C1 segment of cervical spinal cord (tissue), 14 donors: ENCODE results near the gene USP51.
"Not testable (repeated sequence)": the region's sequence is repeated elsewhere in the genome, so short reads cannot be mapped to it uniquely, and the experiment has no call there.

Experiments used
- DNase-seq, 14 donors: peaks; one replicate each; lab custom pipeline; 2025; lab: John Stamatoyannopoulos, UW

USP51 gene

DNA sequence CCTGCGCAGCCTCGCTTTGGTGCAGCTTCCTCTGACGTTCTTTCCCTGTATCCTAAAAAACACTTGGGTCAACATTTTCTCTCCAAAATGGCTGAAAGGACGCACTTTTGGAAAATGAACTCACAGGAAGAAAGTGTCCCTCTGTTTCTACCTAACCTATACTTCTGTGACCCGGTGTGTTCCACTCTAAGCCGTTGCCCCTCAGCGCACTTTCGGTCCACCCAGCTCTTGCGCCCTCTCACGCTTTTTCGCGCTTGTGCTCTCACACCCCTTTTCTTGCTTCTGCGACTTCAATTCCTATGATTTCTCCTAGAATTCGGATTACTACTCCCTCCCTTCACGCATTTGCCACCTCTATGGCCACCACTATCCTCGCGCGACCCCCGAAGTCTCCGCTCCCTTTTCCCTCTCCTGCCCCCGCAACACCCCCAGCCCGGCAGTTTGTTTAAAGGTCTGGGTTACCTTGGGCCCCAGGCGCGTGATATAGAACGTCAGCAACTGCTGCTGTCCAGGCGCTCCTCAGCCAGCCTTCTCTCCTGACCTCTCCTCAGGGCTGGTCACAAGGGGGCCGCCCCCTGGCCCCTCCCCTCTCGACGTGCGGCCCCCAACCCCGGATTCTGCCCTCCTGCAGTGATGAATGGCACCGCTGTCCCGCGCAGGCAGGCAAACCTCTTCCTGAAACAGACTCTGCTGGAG is at the start of gene USP51:
Gene USP51, minus strand, starts transcription at position 535 of the 696 bp plus-strand sequence. CDS start 909 bp downstream, outside the sequence.
- DNase-seq = peak in 12 of 14 donors; percentile 24 to 72 (median 54)

GRCh38 chrX:55524487-55524886 is 34.8 kb upstream of the USP51 start:
- DNase-seq = no peak

DNA sequence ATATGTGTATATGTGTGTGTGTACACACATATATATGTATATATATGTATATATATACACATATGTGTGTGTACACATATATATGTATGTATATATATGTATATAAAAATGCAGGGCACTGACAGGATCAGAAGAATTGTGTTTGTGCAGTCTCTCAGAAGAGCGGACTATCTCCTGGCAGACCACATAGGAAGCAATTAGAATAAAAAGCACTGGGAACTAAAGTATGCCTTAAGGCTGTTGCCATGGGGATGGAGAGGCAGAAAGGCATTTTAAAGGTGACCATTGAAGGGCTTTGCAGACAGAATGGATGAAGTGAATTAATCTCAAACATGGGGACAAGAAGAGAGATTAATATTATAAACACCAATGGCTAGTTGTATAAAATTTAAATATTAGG is 33.7 kb upstream of the USP51 start:
- DNase-seq = no peak

DNA sequence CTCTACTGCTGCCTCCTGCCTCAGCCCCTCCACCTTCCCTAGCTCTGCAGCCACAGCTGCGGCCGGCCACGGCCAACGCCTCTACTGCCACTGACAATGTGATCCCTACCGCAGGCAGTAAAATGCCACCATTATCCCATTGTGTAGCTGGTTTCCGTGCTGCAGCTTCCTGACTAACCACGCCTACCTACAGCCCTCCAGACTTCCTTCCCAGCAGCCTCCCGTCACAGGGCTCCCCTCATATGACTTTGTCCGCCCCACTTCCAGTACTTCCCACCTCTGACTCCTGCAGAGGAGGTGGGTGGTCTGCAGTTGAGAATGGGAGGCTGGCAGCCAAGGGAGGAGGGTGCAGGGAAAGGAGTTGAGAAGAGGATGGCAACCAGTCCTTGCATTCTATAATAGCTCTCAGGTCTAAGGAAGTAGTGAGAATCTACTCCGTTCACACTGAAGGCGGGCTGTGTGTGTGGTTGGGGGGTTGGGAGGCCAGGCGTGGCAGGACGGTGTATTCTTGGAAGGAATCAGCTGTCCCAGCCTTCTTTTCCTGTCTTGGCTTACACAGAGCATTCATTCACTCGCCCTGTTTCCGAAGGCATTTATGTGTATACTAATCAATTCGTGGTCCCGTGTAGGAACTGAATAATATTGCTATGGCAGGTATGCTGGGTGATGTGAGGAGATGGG is 33.1 kb upstream of the USP51 start:
- DNase-seq = peak in 1 of 14 donors; percentile 22

DNA sequence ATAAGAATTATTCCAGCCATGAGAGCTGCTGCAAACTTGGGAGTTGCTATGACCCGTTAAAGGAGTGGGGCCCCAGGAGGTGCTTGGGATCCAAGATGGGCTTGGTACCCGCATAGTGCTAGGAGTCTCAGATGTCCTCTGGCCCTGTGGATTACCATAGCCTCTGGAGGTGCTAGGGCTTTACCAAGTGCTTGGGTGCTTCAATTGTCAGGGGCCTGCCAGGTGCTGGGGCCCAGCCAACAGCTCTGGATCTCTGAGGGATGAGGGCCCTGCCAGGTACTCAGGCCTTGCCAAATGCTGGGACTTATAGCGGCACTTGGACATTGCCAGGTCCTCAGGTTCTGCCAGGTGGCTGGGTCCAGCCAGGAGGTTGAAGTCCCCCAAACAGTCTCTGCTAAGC is 32.0 kb upstream of the USP51 start:
- DNase-seq = no peak

DNA sequence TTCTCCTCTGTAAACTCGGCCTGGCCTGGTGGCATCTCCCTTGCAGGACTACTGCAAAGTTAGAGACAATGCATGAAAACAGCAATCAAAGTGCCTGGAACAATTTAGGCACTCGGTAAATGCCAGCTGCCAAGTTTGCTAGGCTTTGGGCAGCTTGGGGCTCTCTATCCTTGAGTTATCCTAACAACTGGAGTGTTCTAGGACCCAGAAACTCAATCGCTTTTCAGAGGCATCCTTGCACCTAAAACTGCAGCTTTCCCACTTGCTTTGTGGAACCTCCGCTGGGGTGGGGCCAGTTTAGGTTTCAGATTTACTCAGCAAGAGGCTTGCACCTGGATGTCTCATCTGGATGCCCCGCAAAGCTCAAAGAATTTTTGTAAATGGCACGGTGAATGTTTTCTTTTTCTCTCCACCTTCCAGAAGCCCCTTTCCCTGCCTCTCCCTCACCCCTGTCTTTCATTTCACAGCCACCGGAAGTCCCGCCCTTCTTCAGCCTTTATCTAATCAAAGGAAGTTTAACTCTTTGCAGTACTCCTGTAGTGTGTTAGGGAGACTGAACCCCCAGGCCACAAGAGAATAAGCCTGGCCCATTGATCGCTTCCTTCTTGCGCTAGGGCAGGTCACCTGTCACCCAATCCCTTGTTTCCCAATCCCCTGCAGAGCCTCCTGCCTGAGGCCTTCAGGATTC is 27.3 kb upstream of the USP51 start:
- not testable (repeated sequence) for DNase-seq

DNA sequence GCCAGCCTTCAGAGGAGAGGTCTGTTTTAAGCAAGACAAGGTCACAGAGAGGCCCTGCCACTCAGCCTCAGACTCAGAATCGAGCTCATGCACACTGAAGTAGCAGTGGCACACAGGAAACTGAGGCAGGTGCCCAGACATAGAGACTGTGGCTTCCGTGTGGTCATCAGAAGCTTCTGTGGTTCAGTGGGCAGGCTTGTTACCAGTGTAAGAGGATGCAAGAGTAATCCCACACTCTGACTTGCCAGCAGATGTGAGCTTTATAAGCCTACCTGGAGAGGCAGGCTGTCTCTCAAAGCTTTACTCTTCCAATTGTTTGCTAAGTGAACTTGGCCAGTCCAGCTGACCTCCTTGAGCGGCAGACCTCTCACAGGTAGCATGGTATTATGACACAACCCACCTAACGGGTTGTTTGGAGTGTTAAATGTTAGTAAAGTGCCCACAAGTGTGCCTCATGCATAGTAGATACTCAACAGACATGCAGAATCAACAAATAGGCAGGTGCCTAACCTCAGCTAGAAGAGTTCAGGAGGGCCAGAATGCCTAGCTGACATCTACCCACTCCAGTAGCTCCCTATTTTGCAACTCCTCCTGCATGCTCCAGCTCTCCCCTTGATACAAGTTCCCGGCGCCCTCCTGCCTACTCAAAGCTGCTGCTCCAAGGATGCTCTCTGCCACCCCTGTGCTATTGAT is 23.5 kb upstream of the USP51 start:
- not testable (repeated sequence) for DNase-seq

- not testable (repeated sequence) for DNase-seq
Measured at GRCh38 chrX:55508410-55509152, 18.9 kb upstream of the USP51 start.

- not testable (repeated sequence) for DNase-seq
Measured at GRCh38 chrX:55507699-55508098, 18.1 kb upstream of the USP51 start.

DNA sequence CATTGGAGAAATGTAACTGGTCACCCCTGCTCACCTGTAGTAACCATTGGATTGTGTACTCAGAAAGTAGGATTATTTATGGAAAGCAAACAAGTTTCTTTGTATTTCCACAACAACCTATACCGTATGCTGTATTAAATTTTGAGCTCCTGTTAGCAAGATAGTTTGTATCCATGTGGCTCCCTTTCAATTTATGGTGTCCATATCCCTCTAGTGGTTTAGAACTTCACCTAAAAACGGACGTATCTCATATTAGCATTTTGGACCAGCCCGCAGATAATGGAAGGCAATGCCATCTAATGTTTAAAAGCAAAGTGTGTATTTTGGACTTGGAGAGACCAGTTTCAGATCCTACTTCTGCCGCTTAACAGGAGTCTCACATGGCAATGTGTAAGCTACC is 17.4 kb upstream of the USP51 start:
- DNase-seq = not testable (repeated sequence)

GRCh38 chrX:55490974-55491373 is 1.3 kb upstream of the USP51 start:
- DNase-seq = peak in 1 of 14 donors; percentile 5

GRCh38 chrX:55490121-55490520 is 473 bp upstream of the USP51 start:
- no peak for DNase-seq

- peak in 11 of 14 donors; percentile 39 to 77 (median 64) for DNase-seq
Measured at GRCh38 chrX:55488593-55489313, 895 bp downstream of the USP51 start.

GRCh38 chrX:55488006-55488592 is 1.5 kb downstream of the USP51 start:
- peak in 4 of 14 donors; percentile 17 to 57 (median 35) for DNase-seq

- peak in 4 of 14 donors; percentile 24 to 52 (median 36) for DNase-seq
Measured at GRCh38 chrX:55487143-55487542, 2.5 kb downstream of the USP51 start.

GRCh38 chrX:55486736-55487135 is 2.9 kb downstream of the USP51 start:
- peak in 10 of 14 donors; percentile 5 to 53 (median 33) for DNase-seq

- DNase-seq = no peak
Measured at GRCh38 chrX:55484948-55485347, 4.7 kb downstream of the USP51 start.

GRCh38 chrX:55480390-55481062 is 9.1 kb downstream of the USP51 start:
- DNase-seq = no peak

DNA sequence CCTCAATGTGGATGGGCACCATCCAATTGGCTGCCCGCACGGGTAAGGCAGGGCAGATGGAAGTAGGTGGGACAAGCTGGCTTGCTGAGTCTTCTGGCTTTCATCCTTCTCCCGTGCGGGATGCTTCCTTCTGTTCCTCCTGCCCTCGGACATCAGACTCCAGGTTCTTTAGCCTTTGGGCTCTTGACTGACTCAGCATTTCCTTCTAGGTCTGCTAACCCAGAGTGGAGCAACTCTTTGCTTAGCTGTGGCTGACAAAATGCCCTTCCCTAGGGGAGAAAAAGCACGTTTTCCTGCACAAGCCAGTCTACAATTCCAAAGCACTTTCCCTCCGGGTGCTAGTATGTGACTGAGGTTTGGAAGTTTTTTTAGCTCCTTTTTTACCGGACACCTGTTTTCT is 9.7 kb downstream of the USP51 start:
- DNase-seq = not testable (repeated sequence)
